ENCODE data around the gene EIF2AK2. TPM values are rescaled to one million over a fixed set of nuclear protein-coding genes. Genes with fewer than 3 reads are reported as not detected.

The EIF2AK2 gene
- total and polyA plus RNA-seq, 2 donors from 2014 or later: 6.4 to 37.6 TPM

DNA sequence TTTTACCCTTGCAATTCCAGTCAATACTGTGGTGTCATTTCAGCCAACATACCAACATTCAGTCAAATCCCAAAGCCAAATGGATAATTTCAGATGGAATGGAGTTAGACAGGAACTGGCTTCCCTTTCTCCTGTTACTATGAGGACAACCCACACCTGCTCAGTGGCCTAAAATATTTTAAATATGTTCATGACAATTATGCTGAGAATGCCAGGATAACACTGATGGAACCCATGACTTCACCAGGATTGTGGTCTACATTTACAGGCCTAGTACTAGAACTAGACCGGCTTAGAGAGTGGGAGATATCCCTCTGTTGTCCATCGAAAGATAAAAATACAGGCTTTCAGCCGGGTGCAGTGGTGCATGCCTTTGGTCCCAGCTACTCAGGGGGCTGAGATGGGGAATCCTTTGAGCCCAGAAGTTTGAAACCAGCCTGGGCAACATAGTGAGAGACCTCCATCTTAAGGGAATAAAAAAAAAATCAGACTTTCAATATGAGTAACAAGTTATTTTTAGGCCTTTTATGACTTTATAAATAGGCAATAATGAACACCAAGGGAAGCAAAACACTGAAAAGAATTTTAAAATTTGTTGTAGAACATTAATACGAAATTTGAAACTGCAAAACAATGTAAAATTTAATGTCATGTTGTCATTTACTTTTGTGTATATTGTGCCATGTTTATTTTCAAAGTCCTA lies 58.2 kb downstream of the EIF2AK2 start:
- DNase-seq (no peak), FAIRE-seq (no peak)
- H3K9ac ChIP-seq (ENCODE audit: low read length in 3 of 3): no peak overlapping the region
- H3K27ac ChIP-seq (ENCODE audit: low read depth in 2 of 2, low read length in 2 of 2): no peak overlapping the region
- peaks cover 6 to 29% (median 12%) of the 10 kb centered on the region in 3 donors for H3K36me3 ChIP-seq (ENCODE audit: control insufficient read depth in 2 of 3, insufficient read depth in 3 of 3, low read length in 3 of 3)
- intact Hi-C loops (cut with DNase I): no loop called here
- no peak overlapping the region for H3K4me3 ChIP-seq (ENCODE audit: low read length in 3 of 3)
- TF ChIP-seq, protein P1, sequence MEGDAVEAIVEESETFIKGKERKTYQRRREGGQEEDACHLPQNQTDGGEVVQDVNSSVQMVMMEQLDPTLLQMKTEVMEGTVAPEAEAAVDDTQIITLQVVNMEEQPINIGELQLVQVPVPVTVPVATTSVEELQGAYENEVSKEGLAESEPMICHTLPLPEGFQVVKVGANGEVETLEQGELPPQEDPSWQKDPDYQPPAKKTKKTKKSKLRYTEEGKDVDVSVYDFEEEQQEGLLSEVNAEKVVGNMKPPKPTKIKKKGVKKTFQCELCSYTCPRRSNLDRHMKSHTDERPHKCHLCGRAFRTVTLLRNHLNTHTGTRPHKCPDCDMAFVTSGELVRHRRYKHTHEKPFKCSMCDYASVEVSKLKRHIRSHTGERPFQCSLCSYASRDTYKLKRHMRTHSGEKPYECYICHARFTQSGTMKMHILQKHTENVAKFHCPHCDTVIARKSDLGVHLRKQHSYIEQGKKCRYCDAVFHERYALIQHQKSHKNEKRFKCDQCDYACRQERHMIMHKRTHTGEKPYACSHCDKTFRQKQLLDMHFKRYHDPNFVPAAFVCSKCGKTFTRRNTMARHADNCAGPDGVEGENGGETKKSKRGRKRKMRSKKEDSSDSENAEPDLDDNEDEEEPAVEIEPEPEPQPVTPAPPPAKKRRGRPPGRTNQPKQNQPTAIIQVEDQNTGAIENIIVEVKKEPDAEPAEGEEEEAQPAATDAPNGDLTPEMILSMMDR (IDR thresholded peaks at IDR 0.05; ENCODE audit: borderline replicate concordance, extremely low read depth, insufficient read depth): no peak
- no peaks in the 10 kb centered on the region for H3K9me3 ChIP-seq (ENCODE audit: control insufficient read depth in 2 of 3, insufficient read depth in 1 of 3, low read length in 3 of 3)
- no peaks in the 10 kb centered on the region for H3K4me1 ChIP-seq (ENCODE audit: control insufficient read depth in 2 of 3, insufficient read depth in 2 of 3, low read depth in 1 of 3, low read length in 3 of 3)
- H3K27me3 ChIP-seq (ENCODE audit: control insufficient read depth, insufficient read depth, low read length): no peaks in the 10 kb centered on the region

DNA sequence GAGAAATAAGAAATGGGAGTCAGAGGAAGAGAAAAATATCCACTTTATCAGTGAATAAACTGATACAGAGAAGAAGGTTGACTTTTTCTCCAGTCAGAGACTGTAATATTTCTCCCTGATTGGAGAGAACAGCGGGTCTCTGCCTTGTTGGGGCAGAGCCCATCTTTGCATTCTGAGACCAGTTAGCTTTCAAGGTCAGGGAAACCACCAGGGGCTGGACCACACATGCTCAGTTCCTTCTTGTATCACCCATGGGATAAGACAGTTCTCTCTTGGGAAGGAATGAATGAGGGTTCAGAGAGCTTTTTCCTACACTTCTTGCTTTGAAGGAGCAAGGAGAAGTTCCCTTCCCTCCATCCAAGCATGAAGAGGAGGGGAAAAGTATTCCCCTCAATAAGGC lies 60.2 kb downstream of the EIF2AK2 start:
- Histone ChIP-seq H3K9me3 (ENCODE audit: control insufficient read depth in 2 of 3, insufficient read depth in 1 of 3, low read length in 3 of 3) (no peaks in the 10 kb centered on the region), H3K4me1 (ENCODE audit: control insufficient read depth in 2 of 3, insufficient read depth in 2 of 3, low read depth in 1 of 3, low read length in 3 of 3) (no peaks in the 10 kb centered on the region), H3K4me3 (ENCODE audit: low read length in 3 of 3) (no peak overlapping the region), H3K9ac (ENCODE audit: low read length in 3 of 3) (no peak overlapping the region), H3K36me3 (ENCODE audit: control insufficient read depth in 2 of 3, insufficient read depth in 3 of 3, low read length in 3 of 3) (peaks cover 6 to 27% (median 14%) of the 10 kb centered on the region in 3 donors), H3K27me3 (ENCODE audit: control insufficient read depth, insufficient read depth, low read length) (no peaks in the 10 kb centered on the region), H3K27ac (ENCODE audit: low read depth in 2 of 2, low read length in 2 of 2) (no peak overlapping the region)
- TF ChIP-seq, protein P1 (IDR thresholded peaks at IDR 0.05; ENCODE audit: borderline replicate concordance, extremely low read depth, insufficient read depth): no peak
- no peak for DNase-seq
- intact Hi-C loops (cut with DNase I): no loop called here
- FAIRE-seq: no peak

DNA sequence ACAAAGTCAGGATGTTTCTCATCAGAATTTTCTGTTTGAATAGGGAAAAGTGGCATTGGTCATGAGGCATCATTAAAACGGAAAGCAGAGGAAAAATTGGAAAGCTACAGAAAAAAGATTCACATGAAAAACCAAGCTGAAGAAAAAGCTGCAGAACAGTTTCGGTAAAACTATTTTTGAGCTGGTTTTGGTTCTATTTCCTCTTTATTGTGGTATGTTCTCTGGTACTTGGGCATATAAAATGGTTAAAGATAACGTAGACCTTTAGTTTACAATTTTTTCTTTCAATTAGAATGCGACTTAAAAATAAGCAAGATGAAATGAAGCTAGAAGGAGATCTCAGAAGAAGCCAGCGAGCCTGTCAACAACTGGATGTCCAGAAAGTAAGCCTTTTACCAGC lies 64.9 kb downstream of the EIF2AK2 start:
- Histone ChIP-seq H3K27ac (ENCODE audit: low read depth in 2 of 2, low read length in 2 of 2) (no peak overlapping the region), H3K4me3 (ENCODE audit: low read length in 3 of 3) (no peak overlapping the region), H3K9ac (ENCODE audit: low read length in 3 of 3) (no peak overlapping the region), H3K9me3 (ENCODE audit: control insufficient read depth in 2 of 3, insufficient read depth in 1 of 3, low read length in 3 of 3) (no peaks in the 10 kb centered on the region), H3K27me3 (ENCODE audit: control insufficient read depth, insufficient read depth, low read length) (no peaks in the 10 kb centered on the region), H3K4me1 (ENCODE audit: control insufficient read depth in 2 of 3, insufficient read depth in 2 of 3, low read depth in 1 of 3, low read length in 3 of 3) (no peaks in the 10 kb centered on the region), H3K36me3 (ENCODE audit: control insufficient read depth in 2 of 3, insufficient read depth in 3 of 3, low read length in 3 of 3) (peaks cover 4 to 21% (median 19%) of the 10 kb centered on the region in 3 donors)
- FAIRE-seq (no peak), DNase-seq (no peak)
- TF ChIP-seq, protein P1 (IDR thresholded peaks at IDR 0.05; ENCODE audit: borderline replicate concordance, extremely low read depth, insufficient read depth): no peak
- intact Hi-C loops (cut with DNase I): no loop called here
